Fibroblast of villous mesenchyme (primary cell): Measurements from ENCODE around the gene ZNF618. TPM values are rescaled to one million over a fixed set of nuclear protein-coding genes. Genes with fewer than 3 reads are reported as not detected.

Experiments
- DNase-seq: peaks from one replicate; pipeline ENCODE4 v3.0.0-alpha.2; 2010; ENCODE audit warnings: low read depth
- H3K4me3 ChIP-seq: 2 replicates; pipeline ENCODE4 v1.5.1; 2011; ENCODE audit warnings: low read depth, mild to moderate bottlenecking, low read length
- total RNA-seq: library from RNA; depleted of rRNA; stranded (reverse); fragments of >200 nt; gene quantifications from 2 replicates; pipeline ENCODE4 v1.2.3, GENCODE V29; 2012
- TF ChIP-seq, protein P1 (sequence below): IDR thresholded peaks from 2 replicates; pipeline ENCODE4 v1.5.1; 2012; ENCODE audit warnings: low read depth, mild to moderate bottlenecking, low read length; ENCODE audit not compliant: insufficient read depth

Gene ZNF618
- total RNA-seq, 1 donor: 12.5 TPM

GRCh38 chr9:114000671-114001409, 124.7 kb downstream of the ZNF618 start:
- H3K4me3 ChIP-seq: no peak overlapping the region
- TF ChIP-seq, protein P1, sequence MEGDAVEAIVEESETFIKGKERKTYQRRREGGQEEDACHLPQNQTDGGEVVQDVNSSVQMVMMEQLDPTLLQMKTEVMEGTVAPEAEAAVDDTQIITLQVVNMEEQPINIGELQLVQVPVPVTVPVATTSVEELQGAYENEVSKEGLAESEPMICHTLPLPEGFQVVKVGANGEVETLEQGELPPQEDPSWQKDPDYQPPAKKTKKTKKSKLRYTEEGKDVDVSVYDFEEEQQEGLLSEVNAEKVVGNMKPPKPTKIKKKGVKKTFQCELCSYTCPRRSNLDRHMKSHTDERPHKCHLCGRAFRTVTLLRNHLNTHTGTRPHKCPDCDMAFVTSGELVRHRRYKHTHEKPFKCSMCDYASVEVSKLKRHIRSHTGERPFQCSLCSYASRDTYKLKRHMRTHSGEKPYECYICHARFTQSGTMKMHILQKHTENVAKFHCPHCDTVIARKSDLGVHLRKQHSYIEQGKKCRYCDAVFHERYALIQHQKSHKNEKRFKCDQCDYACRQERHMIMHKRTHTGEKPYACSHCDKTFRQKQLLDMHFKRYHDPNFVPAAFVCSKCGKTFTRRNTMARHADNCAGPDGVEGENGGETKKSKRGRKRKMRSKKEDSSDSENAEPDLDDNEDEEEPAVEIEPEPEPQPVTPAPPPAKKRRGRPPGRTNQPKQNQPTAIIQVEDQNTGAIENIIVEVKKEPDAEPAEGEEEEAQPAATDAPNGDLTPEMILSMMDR: no peak
- DNase-seq: no peak

DNA sequence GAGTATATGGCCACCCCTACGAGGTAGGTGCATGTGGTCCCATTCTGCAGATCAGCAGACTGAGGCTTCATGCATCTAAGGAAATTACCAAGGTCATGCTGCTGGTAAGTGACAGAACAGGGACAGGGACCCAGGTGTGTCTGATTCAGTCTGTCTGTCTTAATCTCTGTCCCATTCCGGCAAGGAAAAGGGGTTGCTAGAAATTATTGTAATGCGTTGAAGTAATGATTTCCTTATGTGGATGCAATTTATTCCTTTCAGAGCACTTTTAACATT, 125.2 kb downstream of the ZNF618 start:
- DNase-seq: no peak

DNA sequence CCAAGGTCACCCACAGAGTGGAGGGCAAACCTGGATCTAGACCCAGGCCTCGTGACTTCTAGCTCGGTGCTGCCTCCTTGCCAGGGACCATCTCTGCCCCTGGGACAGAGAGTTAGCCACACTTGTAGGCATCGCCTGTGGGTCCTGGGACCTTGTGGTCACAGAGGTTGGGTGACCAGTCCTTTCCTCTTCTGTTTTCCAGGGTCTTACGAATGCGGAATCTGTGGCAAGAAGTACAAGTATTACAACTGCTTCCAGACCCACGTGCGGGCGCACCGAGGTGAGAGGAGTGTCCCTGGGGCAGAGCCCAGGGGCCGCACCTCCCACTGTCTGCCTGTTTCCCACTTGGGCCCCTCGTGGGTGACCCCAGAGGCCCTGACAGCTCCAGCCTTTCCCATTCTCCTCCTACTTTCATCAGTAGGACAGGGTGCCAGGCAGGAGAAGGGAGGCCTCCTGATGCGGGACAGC, 125.7 kb downstream of the ZNF618 start:
- no peak for DNase-seq
- no peak overlapping the region for H3K4me3 ChIP-seq
- TF ChIP-seq, protein P1: no peak

More for the DNA sequence above, 125.2 kb downstream of the ZNF618 start:
- TF ChIP-seq, protein P1: no peak
- no peak overlapping the region for H3K4me3 ChIP-seq

DNA sequence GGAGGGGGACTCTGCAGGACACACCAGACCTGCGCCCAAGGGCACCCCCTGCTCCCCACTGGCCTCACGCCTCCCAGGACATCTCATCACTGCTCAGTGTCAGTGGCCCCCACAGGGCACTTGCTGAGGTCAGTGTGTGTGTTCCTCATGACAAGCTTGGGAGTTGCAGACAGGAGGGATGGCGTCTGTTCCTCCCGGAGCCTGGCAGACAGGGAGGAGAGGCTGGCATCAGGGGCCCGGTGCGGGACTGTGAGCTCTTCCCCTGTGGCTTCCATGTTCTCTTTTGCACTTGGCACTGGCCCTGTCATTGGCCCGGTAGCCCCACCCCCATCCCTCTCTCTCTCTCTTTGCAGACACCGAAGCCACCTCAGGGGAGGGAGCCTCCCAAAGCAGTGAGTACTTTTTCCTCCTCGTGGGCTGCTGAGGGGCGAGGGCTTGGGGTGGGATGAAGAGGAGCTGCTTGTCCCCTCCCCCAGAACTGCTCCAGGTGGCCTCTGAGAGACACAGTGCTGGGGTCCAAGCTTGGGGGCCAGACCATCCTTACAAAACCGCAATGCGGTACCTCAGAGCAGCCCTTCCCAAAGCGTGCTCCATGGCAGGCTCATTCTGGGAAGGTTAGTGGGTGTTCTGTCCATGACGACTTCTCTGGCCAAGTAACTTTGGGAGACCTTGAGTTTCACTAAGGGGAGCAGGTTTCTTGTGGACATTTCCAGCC, 126.3 kb downstream of the ZNF618 start:
- no peak overlapping the region for H3K4me3 ChIP-seq
- TF ChIP-seq, protein P1: no peak
- DNase-seq: no peak

DNA sequence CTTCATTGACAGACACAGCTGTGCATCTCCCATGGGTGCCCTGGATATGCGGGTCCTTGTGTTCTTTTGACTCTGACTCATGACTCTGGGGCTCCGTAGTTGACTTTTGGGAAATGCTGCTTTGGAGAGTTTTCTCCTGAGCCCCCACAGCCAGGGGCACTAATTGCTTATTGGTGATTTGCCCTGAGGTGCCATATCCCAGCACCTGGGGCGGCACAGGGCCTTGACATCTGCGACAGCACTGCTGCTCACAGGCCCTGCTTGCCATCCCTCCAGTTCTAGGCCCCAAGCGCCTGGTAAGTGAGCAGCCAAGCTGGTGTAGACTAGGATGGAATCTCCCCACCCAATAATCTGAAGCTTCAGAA, 126.9 kb downstream of the ZNF618 start:
- TF ChIP-seq, protein P1: no peak
- no peak for DNase-seq
- H3K4me3 ChIP-seq: no peak overlapping the region

DNA sequence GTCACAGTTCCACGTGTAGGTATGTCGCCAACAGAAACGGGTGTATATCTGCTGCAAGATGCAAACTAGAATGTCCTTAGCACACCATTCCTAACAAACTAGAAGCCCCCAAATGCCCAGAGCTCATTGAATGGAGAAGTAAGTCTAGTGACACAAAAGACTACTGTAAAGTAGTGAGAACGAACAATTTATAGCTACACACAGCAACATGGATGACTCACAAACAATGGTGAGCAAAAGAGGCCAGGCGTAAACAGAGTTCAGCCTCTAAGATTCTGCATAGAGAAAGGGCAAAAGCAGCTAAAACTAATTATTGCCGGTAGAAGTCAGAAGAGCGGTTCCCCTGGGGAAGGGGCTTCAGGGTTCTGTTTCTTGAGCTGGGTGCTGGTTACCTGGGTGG, 127.2 kb downstream of the ZNF618 start:
- H3K4me3 ChIP-seq: no peak overlapping the region
- no peak for DNase-seq

More for the DNA sequence above, 127.2 kb downstream of the ZNF618 start:
- TF ChIP-seq, protein P1: no peak
